H9 (cell line): ENCODE measurements around the gene BBX. TPM values are rescaled to one million over a fixed set of nuclear protein-coding genes. Genes with fewer than 3 reads are reported as not detected.

Experiments used
- DNase-seq: peaks from one replicate; pipeline ENCODE4 v3.0.0-alpha.2; 2017
- H2AFZ ChIP-seq: one replicate; pipeline ENCODE4 v1.6.1; 2013; ENCODE audit warnings: mild to moderate bottlenecking, low read length, control low read depth, moderate library complexity
- H2AK5ac ChIP-seq: 2 replicates; pipeline ENCODE4 v1.6.1; 2013; ENCODE audit warnings: low read length, control low read depth, mixed read lengths; ENCODE audit not compliant: insufficient read length
- H2BK120ac ChIP-seq: one replicate; pipeline ENCODE4 v1.6.1; 2013; ENCODE audit warnings: low read depth, mild to moderate bottlenecking, low read length, control low read depth, inconsistent platforms; ENCODE audit not compliant: poor library complexity, severe bottlenecking
- H2BK12ac ChIP-seq: 2 replicates; pipeline ENCODE4 v1.6.1; 2013; ENCODE audit warnings: low read length, control low read depth, mixed read lengths, low read depth; ENCODE audit not compliant: insufficient read length
- H2BK15ac ChIP-seq: 2 replicates; pipeline ENCODE4 v1.6.1; 2013; ENCODE audit warnings: low read depth, low read length, control low read depth
- H2BK20ac ChIP-seq: one replicate; pipeline ENCODE4 v1.6.1; 2013; ENCODE audit warnings: low read depth, mild to moderate bottlenecking, low read length, control low read depth, inconsistent platforms; ENCODE audit not compliant: poor library complexity, severe bottlenecking
- H2BK5ac ChIP-seq: 2 replicates; pipeline ENCODE4 v1.6.1; 2013; ENCODE audit warnings: low read length, control low read depth, mixed read lengths; ENCODE audit not compliant: insufficient read length
- H3K14ac ChIP-seq: 2 replicates; pipeline ENCODE4 v1.6.1; 2013; ENCODE audit warnings: low read length, control low read depth; ENCODE audit not compliant: insufficient read depth
- H3K18ac ChIP-seq: 2 replicates; pipeline ENCODE4 v1.6.1; 2013; ENCODE audit warnings: low read depth, mild to moderate bottlenecking, mixed read lengths, low read length, control low read depth; ENCODE audit not compliant: insufficient read length
- H3K23ac ChIP-seq: 2 replicates; pipeline ENCODE4 v1.6.1; 2013; ENCODE audit warnings: low read length, control low read depth, mixed read lengths, low read depth; ENCODE audit not compliant: insufficient read length
- H3K23me2 ChIP-seq: 2 replicates; pipeline ENCODE4 v1.6.1; 2013; ENCODE audit warnings: low read depth, mild to moderate bottlenecking, mixed read lengths, low read length, control low read depth; ENCODE audit not compliant: insufficient read length, poor library complexity, severe bottlenecking
- H3K27ac ChIP-seq: 2 replicates; pipeline ENCODE4 v1.5.1; 2013; ENCODE audit warnings: low read length, control low read depth, mixed read lengths, low read depth; ENCODE audit not compliant: insufficient read length
- H3K27me3 ChIP-seq: 2 replicates; pipeline ENCODE4 v1.6.1; 2013; ENCODE audit warnings: low read length, control low read depth, inconsistent platforms; ENCODE audit not compliant: insufficient read depth
- H3K4ac ChIP-seq: 2 replicates; pipeline ENCODE4 v1.6.1; 2013; ENCODE audit warnings: low read depth, mild to moderate bottlenecking, control low read depth, inconsistent platforms, low read length, moderate library complexity
- H3K4me1 ChIP-seq: 2 replicates; pipeline ENCODE4 v1.6.1; 2013; ENCODE audit warnings: low read length, control low read depth, inconsistent platforms; ENCODE audit not compliant: insufficient read depth
- H3K4me2 ChIP-seq: 2 replicates; pipeline ENCODE4 v1.6.1; 2013; ENCODE audit warnings: low read length, control low read depth, mixed read lengths; ENCODE audit not compliant: insufficient read length, insufficient read depth
- H3K56ac ChIP-seq: 2 replicates; pipeline ENCODE4 v1.6.1; 2013; ENCODE audit warnings: low read depth, mild to moderate bottlenecking, mixed read lengths, low read length, control low read depth; ENCODE audit not compliant: insufficient read length
- H3K79me1 ChIP-seq: 2 replicates; pipeline ENCODE4 v1.6.1; 2013; ENCODE audit warnings: low read depth, mild to moderate bottlenecking, moderate library complexity, low read length, control low read depth, inconsistent platforms; ENCODE audit not compliant: insufficient read depth, poor library complexity, severe bottlenecking
- H3K79me2 ChIP-seq: 2 replicates; pipeline ENCODE4 v1.6.1; 2013; ENCODE audit warnings: low read length, control low read depth, inconsistent platforms; ENCODE audit not compliant: insufficient read depth
- H3K9ac ChIP-seq: 2 replicates; pipeline ENCODE4 v1.6.1; 2013; ENCODE audit warnings: low read length, control low read depth, mixed read lengths; ENCODE audit not compliant: insufficient read length; ENCODE audit errors: extremely low read depth
- H3K9me3 ChIP-seq: one replicate; pipeline ENCODE4 v1.6.1; 2013; ENCODE audit warnings: low read depth, low read length, inconsistent platforms; ENCODE audit not compliant: control insufficient read depth
- H3T11ph ChIP-seq: one replicate; pipeline ENCODE4 v1.6.1; 2013; ENCODE audit warnings: mild to moderate bottlenecking, low read length, control low read depth, inconsistent platforms
- H4K20me1 ChIP-seq: one replicate; pipeline ENCODE4 v1.6.1; 2013; ENCODE audit not compliant: control insufficient read depth, insufficient read length, insufficient read depth
- H4K5ac ChIP-seq: 2 replicates; pipeline ENCODE4 v1.6.1; 2013; ENCODE audit warnings: low read depth, mild to moderate bottlenecking, mixed read lengths, low read length, control low read depth; ENCODE audit not compliant: insufficient read length
- H4K8ac ChIP-seq: replicated peaks from 2 replicates; pipeline ENCODE4 v1.6.1; 2013; ENCODE audit warnings: low read length, control low read depth, mixed read lengths, low read depth; ENCODE audit not compliant: insufficient read length
- H4K91ac ChIP-seq: 2 replicates; pipeline ENCODE4 v1.6.1; 2013; ENCODE audit warnings: low read depth, mild to moderate bottlenecking, moderate library complexity, mixed read lengths, low read length, control low read depth; ENCODE audit not compliant: insufficient read length
- H3K27ac Mint-ChIP-seq, 3 experiments: 2 replicates in 2 of 3; 3 replicates in 1 of 3; pipeline ENCODE4 v1.8.0; 2020 to 2021; ENCODE audit warnings: mixed read lengths in 3 of 3, mild to moderate bottlenecking in 1 of 3, moderate library complexity in 1 of 3
- H3K27me3 Mint-ChIP-seq: 2 replicates; pipeline ENCODE4 v1.8.0; 2021; ENCODE audit warnings: low read depth, mild to moderate bottlenecking, moderate library complexity, mixed read lengths
- H3K36me3 Mint-ChIP-seq, 3 experiments: 2 replicates in 2 of 3; 3 replicates in 1 of 3; pipeline ENCODE4 v1.8.0; 2020 to 2021; ENCODE audit warnings: low read depth in 3 of 3, mixed read lengths in 3 of 3; ENCODE audit not compliant: insufficient read depth in 1 of 3
- H3K4me1 Mint-ChIP-seq, 2 experiments: 2 replicates each; pipeline ENCODE4 v1.8.0; 2020; ENCODE audit warnings: mixed read lengths in 2 of 2
- H3K4me3 Mint-ChIP-seq, 2 experiments: 2 replicates in 1 of 2; 3 replicates in 1 of 2; pipeline ENCODE4 v1.8.0; 2020 to 2021; ENCODE audit warnings: mild to moderate bottlenecking in 2 of 2, mixed read lengths in 2 of 2, moderate library complexity in 1 of 2
- H3K9me3 Mint-ChIP-seq, 2 experiments: 2 replicates in 1 of 2; 3 replicates in 1 of 2; pipeline ENCODE4 v1.8.0; 2020; ENCODE audit warnings: mild to moderate bottlenecking in 2 of 2, mixed read lengths in 2 of 2, moderate library complexity in 1 of 2
- CTCF ChIP-seq: fragments of 200-600 bp; sonication (generic); conservative IDR thresholded peaks from 3 replicates; pipeline ENCODE4 v1.8.0; 2021; ENCODE audit warnings: antibody characterized with exemption, mild to moderate bottlenecking
- WGBS: extraction: QIAGEN DNeasy Blood & Tissue Kit; methylation state at CpG from one replicate; pipeline ENCODE4 v1.1.7; 2013; ENCODE audit warnings: missing lambda C conversion rate, low lambda C conversion rate, mixed read lengths; ENCODE audit not compliant: insufficient read length; ENCODE audit errors: extremely low coverage; 5-methylcytosine and 5-hydroxymethylcytosine counted together
- total RNA-seq: library from RNA; stranded (reverse); gene quantifications from 2 replicates; pipeline ENCODE4 v1.2.1, GENCODE V29; 2021

BBX gene
- total RNA-seq, 1 experiment from 2014 or later, result 34.8 TPM

- Histone ChIP-seq H3K27me3 (no peaks in the 10 kb centered on the region), H3K56ac (no peak overlapping the region), H2AFZ (no peak overlapping the region), H4K8ac (no peak overlapping the region), H3K9ac (no peak overlapping the region), H3K18ac (no peak overlapping the region), H4K20me1 (no peaks in the 10 kb centered on the region), H2BK5ac (no peak overlapping the region), H3K9me3 (no peaks in the 10 kb centered on the region), H2BK15ac (no peak overlapping the region), H2BK20ac (no peak overlapping the region), H3K4me1 (no peaks in the 10 kb centered on the region), H3K4ac (no peak overlapping the region), H3K27ac (no peak overlapping the region), H4K5ac (no peak overlapping the region), H3K23me2 (peaks cover 13% of the 10 kb centered on the region), H3K14ac (no peak overlapping the region), H3K4me2 (no peak overlapping the region), H3K79me1 (no peaks in the 10 kb centered on the region), H4K91ac (no peak overlapping the region), H3T11ph (no peak overlapping the region), H3K79me2 (no peaks in the 10 kb centered on the region), H2BK120ac (no peak overlapping the region), H3K23ac (no peak overlapping the region), H2AK5ac (no peak overlapping the region), H2BK12ac (no peak overlapping the region)
- Mint-ChIP-seq H3K4me1 (peaks cover 7% of the 10 kb centered on the region in 2 experiments), H3K27ac (no peak overlapping the region), H3K9me3 (no peaks in the 10 kb centered on the region), H3K36me3 (no peaks in the 10 kb centered on the region; a peak in 1 of 7 replicates), H3K27me3 (peaks cover under 1% of the 10 kb centered on the region; the same call in 1 of the 2 replicates), H3K4me3 (no peak overlapping the region)
- DNase-seq, result no peak
- WGBS, result no CpG with 5 or more reads among the region's 4 CpGs
- TF ChIP-seq CTCF, result no peak
Observed at GRCh38 chr3:107520535-107520934, 2.2 kb upstream of the BBX start.
